AG20443 (cell line): Measurements from ENCODE around the gene CSF2RB.

Experiments used
- DNase-seq: peaks from one replicate; pipeline ENCODE4 v3.0.0; 2012; ENCODE audit warnings: low spot score, mixed read lengths

Gene CSF2RB

GRCh38 chr22:36891646-36892045, 21.8 kb upstream of the CSF2RB start:
- no peak for DNase-seq

DNA sequence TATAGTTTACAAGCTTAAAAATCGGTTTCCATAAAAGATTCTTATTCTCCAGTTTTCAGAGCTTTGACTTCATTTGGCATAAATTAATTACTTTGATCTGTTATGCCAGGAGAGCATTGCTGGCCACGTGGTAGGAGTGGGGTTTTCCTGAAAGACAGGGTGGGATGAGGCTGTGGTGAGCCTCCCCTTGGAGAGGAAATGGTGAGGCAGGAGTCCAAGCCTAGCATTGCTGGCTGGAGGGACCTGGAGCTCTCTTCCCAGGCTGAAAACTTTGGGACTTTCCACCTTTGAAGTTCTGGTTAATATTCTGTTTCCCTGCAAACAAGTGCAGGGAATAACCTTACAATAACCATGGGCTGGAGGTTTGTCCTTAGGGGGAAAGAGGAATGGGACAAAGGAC, 21.1 kb upstream of the CSF2RB start:
- no peak for DNase-seq

DNA sequence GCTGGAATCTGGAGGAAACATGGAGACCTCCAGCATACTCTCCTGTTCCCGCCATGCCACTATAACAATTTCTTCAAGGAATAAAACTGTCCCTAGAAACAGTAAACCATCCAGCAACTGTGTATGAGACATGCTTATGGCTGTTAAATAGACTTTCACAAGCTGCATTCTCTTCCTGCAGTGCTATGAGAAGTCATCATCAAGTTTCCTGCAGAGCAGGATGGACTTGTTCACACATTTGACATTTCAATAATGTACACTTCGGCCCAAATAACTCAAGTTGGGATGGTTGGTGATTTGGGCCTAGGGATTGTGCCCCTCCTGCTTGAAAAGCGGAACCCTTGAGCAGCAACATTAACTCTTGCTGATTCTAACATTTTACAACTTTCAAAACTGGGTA, 20.2 kb upstream of the CSF2RB start:
- no peak for DNase-seq

DNA sequence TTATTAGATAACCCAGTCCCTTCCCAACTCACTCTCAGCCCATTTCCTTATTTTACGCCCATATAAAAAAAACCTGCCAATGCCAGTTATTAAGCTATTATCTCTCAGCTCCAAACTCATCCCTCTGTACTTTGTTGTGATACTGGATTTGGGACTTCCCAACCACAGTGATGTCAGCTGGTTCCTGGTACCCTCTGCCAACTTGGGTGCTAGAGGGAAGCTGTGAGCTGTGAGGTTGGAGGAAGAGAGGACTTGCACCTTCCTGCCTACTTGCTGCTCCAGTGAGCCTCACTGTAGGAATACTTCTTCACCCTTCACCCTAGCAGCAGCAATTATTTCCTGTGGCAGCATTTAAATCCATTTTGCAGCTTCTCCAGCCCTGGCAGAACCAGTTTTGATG, 19.2 kb upstream of the CSF2RB start:
- no peak for DNase-seq

DNA sequence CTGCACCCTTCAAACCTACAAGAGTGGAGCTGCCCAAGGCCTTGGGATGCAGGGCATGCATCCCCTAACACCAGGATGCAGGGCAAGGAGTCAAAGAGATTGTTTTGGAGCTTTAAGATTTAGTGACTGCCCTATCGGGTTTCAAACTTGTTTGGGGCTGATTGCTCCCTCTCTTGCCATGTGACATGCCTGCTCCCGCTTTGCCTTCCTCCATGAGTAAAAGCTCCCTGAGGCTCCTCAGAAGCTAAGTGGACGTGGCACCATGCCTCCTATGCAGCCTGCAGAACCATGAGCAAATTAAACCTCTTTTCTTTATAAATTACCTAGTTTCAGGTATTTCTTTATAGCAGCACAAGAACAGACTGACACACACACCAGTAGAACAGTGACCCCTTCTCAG, 15.8 kb upstream of the CSF2RB start:
- DNase-seq = no peak

DNA sequence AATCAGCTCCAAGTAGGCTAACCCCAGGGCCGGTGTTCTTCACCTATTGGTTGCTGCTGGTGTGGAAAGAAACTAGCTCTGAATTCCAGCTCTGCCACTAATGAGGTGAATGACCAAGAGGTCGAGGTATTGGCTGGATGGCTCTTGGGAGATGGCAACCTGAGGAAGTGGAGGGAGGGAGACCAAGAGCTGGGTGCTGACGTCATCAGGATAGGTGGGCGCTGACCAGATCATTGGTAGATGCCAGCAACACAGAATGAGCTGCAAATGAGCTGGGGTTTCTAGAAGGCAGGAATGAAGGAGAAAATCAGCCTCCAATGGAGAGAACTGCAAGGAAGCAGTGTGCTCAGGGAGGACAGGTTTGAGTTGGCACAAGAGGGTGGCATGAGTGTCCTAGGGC, 14.7 kb upstream of the CSF2RB start:
- DNase-seq = no peak

- DNase-seq = no peak
These were observed 13.9 kb upstream of the CSF2RB start for GRCh38 chr22:36899498-36899897.

GRCh38 chr22:36900225-36900624, 13.2 kb upstream of the CSF2RB start:
- DNase-seq = no peak

GRCh38 chr22:36900880-36901279, 12.5 kb upstream of the CSF2RB start:
- DNase-seq = no peak

GRCh38 chr22:36901411-36902142, 11.9 kb upstream of the CSF2RB start:
- DNase-seq = no peak

DNA sequence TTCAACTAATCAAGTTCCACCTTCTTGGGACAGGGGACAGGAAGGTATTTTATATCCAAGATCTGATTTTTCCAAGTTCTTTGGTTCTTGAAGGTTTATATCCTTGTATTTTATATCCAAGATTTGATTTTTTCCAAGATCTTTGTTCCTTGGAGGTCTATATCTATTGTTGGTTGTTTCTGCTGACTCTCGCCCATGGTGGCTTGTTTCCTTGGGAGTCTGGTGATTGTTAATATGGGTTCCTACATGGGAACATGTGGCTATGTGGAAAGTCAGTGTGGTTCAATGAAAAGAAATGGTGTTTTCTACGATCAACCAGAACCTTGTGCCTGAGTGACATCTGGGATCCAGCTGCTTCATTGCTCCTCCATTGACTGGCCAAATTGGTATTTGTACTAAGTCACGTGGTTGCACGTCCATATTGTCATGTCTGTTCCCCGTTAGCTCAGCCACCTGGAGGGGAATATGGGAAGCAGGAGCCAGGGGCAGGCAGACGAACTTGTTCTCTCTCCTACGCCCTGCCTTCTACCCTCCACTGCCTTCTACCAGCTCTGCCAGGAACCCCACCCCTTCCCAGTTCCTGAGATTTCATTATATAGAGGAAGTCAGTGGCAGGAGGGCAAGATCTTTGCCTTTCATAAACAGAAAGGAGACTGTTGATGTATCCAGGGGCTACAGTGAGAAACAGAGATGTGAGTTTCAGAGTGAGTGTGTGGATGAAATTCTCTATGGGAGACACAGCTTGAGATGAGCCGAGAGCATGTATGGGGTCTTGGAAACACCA, 11.1 kb upstream of the CSF2RB start:
- DNase-seq = no peak

DNA sequence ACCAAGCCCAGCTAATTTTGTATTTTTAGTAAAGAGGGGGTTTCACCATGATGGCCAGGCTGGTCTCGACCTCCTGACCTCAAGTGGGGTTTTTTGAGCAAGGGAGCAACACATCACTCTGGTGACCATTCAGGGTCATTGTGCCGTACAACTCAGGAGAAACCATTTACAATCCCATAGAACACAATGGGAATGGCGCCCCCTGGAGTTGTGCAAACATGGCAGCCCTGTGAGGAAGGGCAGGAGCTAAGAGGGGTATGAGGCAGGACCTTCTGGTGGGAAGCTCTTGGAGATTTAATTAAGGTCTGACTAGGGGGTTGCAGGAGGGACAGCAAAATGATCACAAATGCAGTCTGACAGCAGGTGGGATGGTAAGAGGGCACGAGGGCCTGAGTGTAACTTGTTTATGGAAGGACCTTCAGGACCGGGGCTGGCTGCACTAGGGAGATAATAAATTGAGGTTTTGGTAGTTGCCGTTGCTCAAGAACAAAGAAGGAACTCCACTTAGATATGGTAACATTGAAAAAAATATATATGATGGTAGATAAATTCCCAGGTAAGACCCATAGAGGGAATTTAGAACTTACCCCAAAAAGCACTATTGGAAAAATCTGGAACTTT, 9.1 kb upstream of the CSF2RB start:
- DNase-seq = no peak

DNA sequence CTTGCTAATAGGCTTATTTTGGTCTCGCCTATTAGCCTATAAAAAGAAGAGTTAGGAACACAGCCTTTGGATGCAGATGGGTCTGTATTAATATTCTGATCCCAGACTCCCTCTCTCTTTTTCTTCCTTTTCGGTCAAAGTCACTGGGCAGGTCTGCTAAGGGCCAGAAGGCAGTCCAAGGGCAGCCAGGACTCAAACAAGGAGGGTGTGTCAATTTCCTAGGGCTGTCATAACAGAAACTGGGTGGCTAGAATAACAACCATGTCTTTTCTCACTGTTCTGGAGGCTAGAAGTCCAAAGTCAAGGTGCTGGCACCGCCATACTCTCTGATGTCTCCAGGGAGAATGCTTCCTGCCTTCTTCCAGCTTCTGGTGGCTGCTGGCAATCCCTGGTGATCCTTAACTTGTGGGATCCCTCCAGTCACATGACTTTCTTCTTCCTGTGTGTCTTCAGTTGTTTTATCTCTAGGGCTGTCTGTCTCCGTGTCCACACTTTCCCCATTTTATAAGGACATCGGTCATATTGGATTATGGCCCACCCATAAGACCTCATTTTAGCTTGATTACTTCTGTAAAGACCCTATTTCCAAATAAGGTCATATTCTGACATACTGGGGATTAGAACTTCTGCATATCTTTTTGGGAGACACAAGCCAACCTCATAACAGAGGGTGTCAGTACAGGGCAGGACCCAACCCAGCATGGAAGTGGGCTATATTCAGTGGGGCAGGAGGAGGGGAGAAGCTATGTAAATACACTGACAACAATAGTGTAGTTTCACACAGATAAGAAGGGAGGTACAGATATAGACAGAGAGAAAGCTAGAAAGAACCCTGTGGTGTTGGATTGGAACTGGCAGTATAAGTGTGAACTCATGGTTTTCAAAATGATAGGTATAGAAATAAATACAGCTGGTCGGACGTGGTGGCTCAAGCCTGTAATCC, 5.9 kb upstream of the CSF2RB start:
- no peak for DNase-seq

- DNase-seq = no peak
These were observed 3.0 kb upstream of the CSF2RB start for GRCh38 chr22:36910461-36910860.

GRCh38 chr22:36911887-36912661, 1.4 kb upstream of the CSF2RB start:
- peak; percentile 53 for DNase-seq

GRCh38 chr22:36912694-36913426, 568 bp upstream of the CSF2RB start:
- no peak for DNase-seq

DNA sequence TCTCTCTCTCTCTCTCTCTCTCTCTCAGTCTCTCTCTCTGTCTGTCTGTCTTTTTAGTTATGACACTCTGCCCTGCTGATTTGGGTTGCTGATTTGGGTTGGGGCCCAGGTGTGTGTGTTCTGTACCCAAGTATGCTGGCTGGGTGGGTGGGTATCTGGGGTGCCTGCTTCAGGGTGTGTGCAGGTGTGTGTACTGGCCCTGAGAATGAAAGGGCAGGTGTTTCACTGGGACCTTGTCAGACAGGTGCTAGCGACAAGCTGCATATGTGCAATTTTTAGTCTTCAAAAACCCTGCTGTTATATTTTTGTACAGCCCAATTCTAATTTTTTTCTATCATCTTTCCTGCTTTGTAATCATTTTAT, 943 bp downstream of the CSF2RB start:
- no peak for DNase-seq

GRCh38 chr22:36916034-36916433, 2.6 kb downstream of the CSF2RB start:
- no peak for DNase-seq

- DNase-seq = no peak
These were observed 5.3 kb downstream of the CSF2RB start for GRCh38 chr22:36918586-36919284.
